ENCODE data around the gene MDGA2. TPM values are rescaled to one million over a fixed set of nuclear protein-coding genes. Genes with fewer than 3 reads are reported as not detected.

Gene MDGA2
- total RNA-seq, 1 donor from 2014 or later: 0.17 TPM

- no peaks in the 10 kb centered on the region for H3K4me1 Mint-ChIP-seq (ENCODE audit: low read depth)
- no peak for TF ChIP-seq CTCF (IDR thresholded peaks at IDR 0.05)
- H3K9me3 Mint-ChIP-seq (ENCODE audit: low read depth): no peaks in the 10 kb centered on the region
Observed at GRCh38 chr14:47148686-47149085, 526.7 kb downstream of the MDGA2 start.

DNA sequence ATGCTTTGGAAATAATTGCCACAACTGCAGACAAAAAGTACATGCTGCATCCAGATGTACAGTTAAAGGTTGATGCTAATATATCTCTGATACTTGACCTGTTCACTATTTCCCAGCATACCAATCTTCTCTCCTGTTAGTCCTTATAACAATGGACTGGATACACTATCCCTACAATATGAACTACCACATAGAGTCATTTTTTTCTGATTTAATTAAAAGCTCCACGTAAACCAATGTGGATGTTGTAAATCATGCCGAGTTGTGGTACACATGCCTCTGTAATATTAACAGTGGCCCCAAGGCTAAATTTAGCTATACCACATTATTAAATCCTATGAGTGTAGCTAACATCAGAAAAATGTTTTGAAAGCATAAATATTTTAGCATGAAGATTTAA, 554.8 kb downstream of the MDGA2 start:
- H3K27me3 Mint-ChIP-seq (ENCODE audit: low read depth): peaks cover 2% of the 10 kb centered on the region
- H3K4me3 Mint-ChIP-seq (ENCODE audit: unreplicated experiment): no peak overlapping the region
- no peak overlapping the region for H3K27ac Mint-ChIP-seq (ENCODE audit: unreplicated experiment)
- DNase-seq (ENCODE audit: low spot score): no peak
- H3K36me3 Mint-ChIP-seq (ENCODE audit: low read depth): no peaks in the 10 kb centered on the region
- H3K4me1 Mint-ChIP-seq (ENCODE audit: low read depth): no peaks in the 10 kb centered on the region
- H3K9me3 Mint-ChIP-seq (ENCODE audit: low read depth): peaks cover 8% of the 10 kb centered on the region
- no peak for TF ChIP-seq CTCF (IDR thresholded peaks at IDR 0.05)

More at GRCh38 chr14:47148686-47149085, 526.7 kb downstream of the MDGA2 start:
- Mint-ChIP-seq H3K4me3 (ENCODE audit: unreplicated experiment) (no peak overlapping the region), H3K36me3 (ENCODE audit: low read depth) (no peaks in the 10 kb centered on the region), H3K27me3 (ENCODE audit: low read depth) (no peaks in the 10 kb centered on the region), H3K27ac (ENCODE audit: unreplicated experiment) (no peak overlapping the region)
- no peak for DNase-seq (ENCODE audit: low spot score)

DNA sequence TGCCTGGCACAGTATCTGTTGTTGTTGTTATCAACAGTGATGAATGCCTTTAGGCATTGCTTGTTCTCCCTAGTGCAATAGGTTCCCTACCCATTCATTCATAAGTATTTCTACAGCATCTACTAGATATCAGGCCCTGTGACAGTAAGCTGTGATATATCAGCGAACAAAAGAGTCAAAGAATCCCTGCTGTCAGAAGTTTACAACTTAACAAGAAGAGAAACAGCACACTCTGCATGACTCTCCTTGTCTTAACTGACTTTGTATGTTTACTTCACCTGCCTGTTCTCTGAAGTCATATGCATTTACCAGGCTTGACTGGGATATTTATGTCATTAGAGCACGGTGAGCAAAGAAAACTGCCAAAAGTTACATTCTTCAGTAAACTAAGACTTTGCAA, 571.6 kb downstream of the MDGA2 start:
- no peak for TF ChIP-seq CTCF (IDR thresholded peaks at IDR 0.05)
- H3K27me3 Mint-ChIP-seq (ENCODE audit: low read depth): peaks cover 7% of the 10 kb centered on the region

DNA sequence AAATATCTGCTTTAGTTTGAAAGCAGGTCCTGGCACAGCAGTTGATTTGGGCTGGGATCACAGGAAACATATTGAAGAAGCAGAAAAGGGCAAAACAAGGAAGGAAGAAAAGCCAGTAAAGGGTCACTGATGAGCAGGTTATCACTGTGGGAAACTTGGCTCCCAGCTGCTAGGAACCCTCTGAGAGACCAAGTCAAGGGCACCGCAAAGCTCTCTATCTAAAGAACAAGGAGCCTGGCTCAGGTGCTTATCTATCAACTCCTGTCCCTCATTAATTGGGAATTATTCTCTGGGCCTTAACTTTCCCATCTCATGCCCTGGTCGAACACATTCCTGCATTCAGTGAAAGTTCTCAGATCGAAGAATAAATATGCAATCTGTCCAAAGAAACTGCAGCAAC, 572.9 kb downstream of the MDGA2 start:
- no peak overlapping the region for H3K27ac Mint-ChIP-seq (ENCODE audit: unreplicated experiment)
- no peaks in the 10 kb centered on the region for H3K36me3 Mint-ChIP-seq (ENCODE audit: low read depth)

More for the DNA sequence above, 571.6 kb downstream of the MDGA2 start:
- DNase-seq (ENCODE audit: low spot score): no peak
- H3K9me3 Mint-ChIP-seq (ENCODE audit: low read depth): no peaks in the 10 kb centered on the region
- H3K4me1 Mint-ChIP-seq (ENCODE audit: low read depth): no peaks in the 10 kb centered on the region
- no peaks in the 10 kb centered on the region for H3K36me3 Mint-ChIP-seq (ENCODE audit: low read depth)
- H3K4me3 Mint-ChIP-seq (ENCODE audit: unreplicated experiment): no peak overlapping the region
- no peak overlapping the region for H3K27ac Mint-ChIP-seq (ENCODE audit: unreplicated experiment)

GRCh38 chr14:47085678-47086077, 589.7 kb downstream of the MDGA2 start:
- Mint-ChIP-seq H3K27ac (ENCODE audit: unreplicated experiment) (no peak overlapping the region), H3K27me3 (ENCODE audit: low read depth) (peaks cover 5% of the 10 kb centered on the region), H3K4me1 (ENCODE audit: low read depth) (no peaks in the 10 kb centered on the region), H3K9me3 (ENCODE audit: low read depth) (no peaks in the 10 kb centered on the region), H3K4me3 (ENCODE audit: unreplicated experiment) (no peak overlapping the region), H3K36me3 (ENCODE audit: low read depth) (no peaks in the 10 kb centered on the region)
- DNase-seq (ENCODE audit: low spot score): no peak
- no peak for TF ChIP-seq CTCF (IDR thresholded peaks at IDR 0.05)

More for the DNA sequence above, 572.9 kb downstream of the MDGA2 start:
- Mint-ChIP-seq H3K4me3 (ENCODE audit: unreplicated experiment) (no peak overlapping the region), H3K4me1 (ENCODE audit: low read depth) (no peaks in the 10 kb centered on the region), H3K9me3 (ENCODE audit: low read depth) (no peaks in the 10 kb centered on the region), H3K27me3 (ENCODE audit: low read depth) (peaks cover 7% of the 10 kb centered on the region)
- no peak for TF ChIP-seq CTCF (IDR thresholded peaks at IDR 0.05)
- DNase-seq (ENCODE audit: low spot score): no peak

Data from chondrocyte (in vitro differentiated cells).